OCI-LY1 (cell line): ENCODE data around the gene EYS.

Experiments
- H2AFZ ChIP-seq: fragments of 200-600 bp; sonication (generic), shearing (Covaris generic); 2 replicates; pipeline ENCODE4 v1.6.0; 2014; ENCODE audit warnings: antibody characterized with exemption, mild to moderate bottlenecking, low read length
- H3F3A ChIP-seq: fragments of 200-600 bp; sonication (generic), shearing (Covaris generic); 2 replicates; pipeline ENCODE4 v1.6.0; 2014; ENCODE audit warnings: mild to moderate bottlenecking, antibody characterized with exemption, low read length, moderate library complexity; ENCODE audit not compliant: insufficient read depth
- H3K27ac ChIP-seq: fragments of 200-600 bp; sonication (generic); 2 replicates; pipeline ENCODE4 v1.5.1; 2014; ENCODE audit warnings: low read length, mixed run types, mild to moderate bottlenecking, low read depth; ENCODE audit not compliant: poor library complexity, severe bottlenecking
- H3K27me3 ChIP-seq: fragments of 200-600 bp; sonication (generic); 2 replicates; pipeline ENCODE4 v1.6.0; 2014; ENCODE audit warnings: antibody characterized with exemption, mild to moderate bottlenecking, low read length, moderate library complexity; ENCODE audit not compliant: insufficient read depth
- H3K36me3 ChIP-seq: fragments of 200-600 bp; sonication (generic); 2 replicates; pipeline ENCODE4 v1.6.1; 2014; ENCODE audit warnings: mild to moderate bottlenecking, antibody characterized with exemption, low read length, moderate library complexity, mixed read lengths; ENCODE audit not compliant: insufficient read depth
- H3K4me1 ChIP-seq: fragments of 200-600 bp; sonication (generic); 2 replicates; pipeline ENCODE4 v1.5.1; 2014; ENCODE audit warnings: mild to moderate bottlenecking, low read length, moderate library complexity; ENCODE audit not compliant: insufficient read depth, severe bottlenecking
- H3K4me2 ChIP-seq: fragments of 200-600 bp; sonication (generic), shearing (Covaris generic); 2 replicates; pipeline ENCODE4 v1.6.1; 2014; ENCODE audit warnings: low read length
- H3K4me3 ChIP-seq: fragments of 200-600 bp; sonication (generic); 2 replicates; pipeline ENCODE4 v1.5.1; 2014; ENCODE audit warnings: low read length, low read depth, mild to moderate bottlenecking, mixed read lengths; ENCODE audit not compliant: poor library complexity, severe bottlenecking
- H3K79me2 ChIP-seq: fragments of 200-600 bp; shearing (Covaris generic); 2 replicates; pipeline ENCODE4 v1.6.1; 2016; ENCODE audit warnings: mixed run types, low read length, mixed read lengths; ENCODE audit not compliant: insufficient read depth
- H3K9ac ChIP-seq: fragments of 200-600 bp; sonication (generic), shearing (Covaris generic); 2 replicates; pipeline ENCODE4 v1.6.1; 2014; ENCODE audit warnings: mild to moderate bottlenecking, low read length, mixed read lengths
- H3K9me2 ChIP-seq: fragments of 200-600 bp; sonication (generic), shearing (Covaris generic); 2 replicates; pipeline ENCODE4 v1.6.1; 2014; ENCODE audit warnings: low read depth, mild to moderate bottlenecking, low read length, mixed read lengths
- H3K9me3 ChIP-seq: fragments of 200-600 bp; shearing (Covaris generic); 2 replicates; pipeline ENCODE4 v1.6.1; 2014; ENCODE audit warnings: low read length, mixed read lengths
- H4K20me1 ChIP-seq: fragments of 200-600 bp; sonication (generic), shearing (Covaris generic); 2 replicates; pipeline ENCODE4 v1.6.0; 2016; ENCODE audit warnings: mild to moderate bottlenecking, low read length; ENCODE audit not compliant: insufficient read depth
- CTCF ChIP-seq: fragments of 200-600 bp; sonication (generic), shearing (Covaris generic); IDR thresholded peaks from 2 replicates; pipeline ENCODE4 v1.5.1; 2017; ENCODE audit warnings: mild to moderate bottlenecking, antibody characterized with exemption, low read length, moderate library complexity, mixed read lengths
- EZH2 ChIP-seq: fragments of 200-600 bp; sonication (generic), shearing (Covaris generic); IDR thresholded peaks from 2 replicates; pipeline ENCODE4 v1.8.0; 2017; ENCODE audit warnings: borderline replicate concordance, mixed run types, mild to moderate bottlenecking, antibody characterized with exemption, low read length, moderate library complexity, mixed read lengths

EYS gene

DNA sequence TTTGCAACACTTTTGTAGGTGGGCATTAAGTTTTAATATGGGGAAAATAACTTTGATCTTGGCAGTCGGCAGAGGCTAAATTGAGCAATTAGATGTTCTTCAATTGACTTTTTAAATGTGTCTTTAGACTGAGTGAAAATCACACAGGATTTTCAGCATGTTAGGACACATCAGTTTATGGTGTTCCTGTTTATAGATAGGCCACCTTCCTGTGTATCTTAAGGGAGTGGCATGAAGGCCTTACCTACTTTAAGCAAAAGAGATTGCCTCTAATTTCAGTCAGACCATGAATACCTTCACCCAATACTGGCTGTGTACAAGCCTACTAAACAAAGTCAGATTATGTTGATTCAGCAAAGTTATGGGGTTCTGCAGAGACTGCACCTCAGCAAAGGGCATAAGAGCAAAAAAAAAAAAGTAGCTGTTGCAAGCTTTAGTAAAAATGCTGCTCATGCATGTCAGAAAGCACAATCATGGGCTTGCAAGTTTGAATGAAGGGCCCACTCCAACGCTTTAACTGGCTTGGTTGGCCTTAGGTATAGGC lies 1223.0 kb downstream of the EYS start:
- no peak overlapping the region for H3K9ac ChIP-seq
- H2AFZ ChIP-seq: no peak overlapping the region
- H3K36me3 ChIP-seq: no peaks in the 10 kb centered on the region
- H3F3A ChIP-seq: no peaks in the 10 kb centered on the region
- no peaks in the 10 kb centered on the region for H3K27me3 ChIP-seq
- H4K20me1 ChIP-seq: no peaks in the 10 kb centered on the region
- TF ChIP-seq EZH2 (no peak), CTCF (no peak)
- no peaks in the 10 kb centered on the region for H3K9me2 ChIP-seq
- no peak overlapping the region for H3K4me3 ChIP-seq
- H3K9me3 ChIP-seq: no peaks in the 10 kb centered on the region
- H3K4me1 ChIP-seq: no peaks in the 10 kb centered on the region
- H3K27ac ChIP-seq: no peak overlapping the region
- H3K79me2 ChIP-seq: no peaks in the 10 kb centered on the region
- H3K4me2 ChIP-seq: no peak overlapping the region

DNA sequence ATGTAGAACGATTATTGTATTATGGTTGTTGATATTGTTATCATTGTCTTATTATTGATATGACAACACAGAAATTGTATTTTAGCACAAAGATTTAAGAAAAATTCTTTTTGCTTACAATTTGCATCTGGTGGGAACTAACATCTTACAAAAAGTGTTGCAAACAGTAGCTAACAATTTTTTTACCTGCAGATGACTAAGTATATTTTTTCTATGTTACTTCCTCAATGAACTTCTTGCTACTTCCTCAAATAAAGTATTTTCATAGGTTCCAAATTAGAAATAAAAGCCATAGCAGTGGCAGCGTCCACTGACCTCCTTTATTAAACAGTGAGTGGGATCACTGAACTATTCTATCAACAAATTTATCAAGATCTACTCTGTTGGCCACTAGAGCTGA lies 1224.4 kb downstream of the EYS start:
- Histone ChIP-seq H3K4me2 (no peak overlapping the region), H3K36me3 (no peaks in the 10 kb centered on the region), H3K4me3 (no peak overlapping the region), H3K9me2 (no peaks in the 10 kb centered on the region), H3K27ac (no peak overlapping the region), H3K79me2 (no peaks in the 10 kb centered on the region), H3K9me3 (no peaks in the 10 kb centered on the region), H3K4me1 (no peaks in the 10 kb centered on the region), H3F3A (no peaks in the 10 kb centered on the region), H2AFZ (no peak overlapping the region), H4K20me1 (no peaks in the 10 kb centered on the region), H3K9ac (no peak overlapping the region), H3K27me3 (no peaks in the 10 kb centered on the region)
- TF ChIP-seq CTCF: no peak
- no peak for TF ChIP-seq EZH2

- Histone ChIP-seq H3K4me1 (no peaks in the 10 kb centered on the region), H3K4me3 (no peak overlapping the region), H4K20me1 (no peaks in the 10 kb centered on the region), H3K9me3 (no peaks in the 10 kb centered on the region), H3F3A (no peaks in the 10 kb centered on the region), H3K9me2 (no peaks in the 10 kb centered on the region), H3K79me2 (no peaks in the 10 kb centered on the region), H3K27me3 (no peaks in the 10 kb centered on the region), H2AFZ (no peak overlapping the region), H3K27ac (no peak overlapping the region), H3K9ac (no peak overlapping the region), H3K4me2 (no peak overlapping the region), H3K36me3 (no peaks in the 10 kb centered on the region)
- TF ChIP-seq CTCF (no peak), EZH2 (no peak)
Observed at GRCh38 chr6:64479134-64479533, 1227.9 kb downstream of the EYS start.
